Stimulated activated naive CD8-positive, alpha-beta T cell treated with anti-CD3 and anti-CD28 coated beads, Interleukin-15, amount 100 ng/mL, for 72 hours (primary cell): Measurements from ENCODE around the gene CCDC54.
"Not testable (repeated sequence)": the region's sequence is repeated elsewhere in the genome, so short reads cannot be mapped to it uniquely, and the experiment has no call there.

Experiments
- ATAC-seq: fragments of 150-1000 bp; cut with Tn5 transposase; 2 replicates; pipeline ENCODE4 v1.10.0; 2021; ENCODE audit warnings: mild to moderate bottlenecking, moderate library complexity
- DNase-seq, 2 donors: peaks; one replicate each; pipeline ENCODE4 v3.0.0; 2021 to 2022
- H3K27ac Mint-ChIP-seq, 2 donors: one replicate each; pipeline ENCODE4 v1.8.0; 2022; ENCODE audit warnings: mild to moderate bottlenecking in 2 of 2, mixed read lengths in 2 of 2, moderate library complexity in 2 of 2
- H3K27me3 Mint-ChIP-seq: one replicate; pipeline ENCODE4 v1.8.0; 2022; ENCODE audit warnings: mixed read lengths
- H3K4me1 Mint-ChIP-seq: one replicate; pipeline ENCODE4 v1.8.0; 2022; ENCODE audit warnings: mild to moderate bottlenecking, mixed read lengths
- H3K4me3 Mint-ChIP-seq, 2 donors: one replicate each; pipeline ENCODE4 v1.8.0; 2022; ENCODE audit warnings: mild to moderate bottlenecking in 2 of 2, mixed read lengths in 2 of 2, moderate library complexity in 1 of 2
- H3K9me3 Mint-ChIP-seq, 2 donors: one replicate each; pipeline ENCODE4 v1.8.0; 2022; ENCODE audit warnings: mixed read lengths in 2 of 2

The CCDC54 gene

GRCh38 chr3:107377151-107377550 lies at the start of gene CCDC54:
Gene CCDC54, plus strand, starts transcription at chr3:107377439. Its CDS starts 149 bp downstream, at chr3:107377588.
- no peak for DNase-seq
- no peak for ATAC-seq
- Mint-ChIP-seq H3K27ac (no peak within 1 kb of the TSS), H3K4me3 (no peak within 1 kb of the TSS), H3K27me3 (peaks cover 8% of the 10 kb centered on the region), H3K4me1 (no peaks in the 10 kb centered on the region), H3K9me3 (no peaks in the 10 kb centered on the region)

DNA sequence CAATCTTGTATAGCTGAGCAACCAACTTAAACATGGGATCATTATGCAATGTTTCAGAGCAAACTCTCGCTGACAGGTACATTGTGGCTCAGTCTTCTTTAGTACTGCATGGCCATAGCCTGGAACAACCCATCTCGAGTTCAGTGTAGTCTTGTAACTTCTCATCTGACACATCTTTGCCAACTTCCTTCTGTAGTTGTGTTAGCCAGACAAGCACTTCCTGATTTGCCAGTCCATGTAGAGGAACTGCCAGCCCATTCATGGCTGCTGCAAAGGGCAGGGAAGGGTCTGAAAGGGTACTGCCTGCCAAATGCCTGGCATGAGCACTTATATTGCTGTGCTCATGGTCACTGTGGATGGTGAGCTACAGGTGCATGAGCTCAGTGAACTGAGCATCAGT lies 49.2 kb upstream of the CCDC54 start:
- Mint-ChIP-seq H3K9me3 (no peaks in the 10 kb centered on the region), H3K4me3 (no peak overlapping the region), H3K27me3 (peaks cover 7% of the 10 kb centered on the region), H3K4me1 (no peaks in the 10 kb centered on the region), H3K27ac (no peak overlapping the region)
- DNase-seq (no peak), ATAC-seq (no peak)

GRCh38 chr3:107329088-107329487 lies 48.2 kb upstream of the CCDC54 start:
- Mint-ChIP-seq H3K4me1 (no peaks in the 10 kb centered on the region), H3K9me3 (no peaks in the 10 kb centered on the region), H3K4me3 (no peak overlapping the region), H3K27me3 (peaks cover 7% of the 10 kb centered on the region), H3K27ac (peak overlapping the region in 1 of 2 donors; percentile 65)
- DNase-seq (no peak), ATAC-seq (no peak)

DNA sequence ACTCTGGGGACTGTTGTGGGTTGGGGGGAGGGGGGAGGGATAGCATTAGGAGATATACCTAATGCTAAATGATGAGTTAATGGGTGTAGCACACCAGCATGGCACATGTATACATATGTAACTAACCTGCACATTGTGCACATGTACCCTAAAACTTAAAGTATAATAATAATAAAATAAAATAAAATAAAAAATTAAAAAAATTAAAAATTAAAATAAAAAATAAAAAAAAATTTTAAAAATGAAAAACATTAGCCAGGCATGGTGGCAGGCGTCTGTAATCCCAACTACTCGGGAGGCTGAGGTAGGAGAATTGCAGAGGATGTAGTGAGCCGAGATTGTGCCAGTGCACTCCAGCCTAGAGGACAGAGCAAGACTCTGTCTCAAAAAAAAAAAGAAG lies 37.5 kb upstream of the CCDC54 start:
- not testable (repeated sequence) for H3K27ac Mint-ChIP-seq, ATAC-seq, H3K27me3 Mint-ChIP-seq, DNase-seq, H3K4me3 Mint-ChIP-seq, H3K4me1 Mint-ChIP-seq, H3K9me3 Mint-ChIP-seq

GRCh38 chr3:107344722-107345121 lies 32.5 kb upstream of the CCDC54 start:
- H3K27ac Mint-ChIP-seq: no peak overlapping the region
- no peaks in the 10 kb centered on the region for H3K9me3 Mint-ChIP-seq
- H3K27me3 Mint-ChIP-seq: no peaks in the 10 kb centered on the region
- ATAC-seq (no peak), DNase-seq (no peak)
- no peaks in the 10 kb centered on the region for H3K4me1 Mint-ChIP-seq
- H3K4me3 Mint-ChIP-seq: no peak overlapping the region

DNA sequence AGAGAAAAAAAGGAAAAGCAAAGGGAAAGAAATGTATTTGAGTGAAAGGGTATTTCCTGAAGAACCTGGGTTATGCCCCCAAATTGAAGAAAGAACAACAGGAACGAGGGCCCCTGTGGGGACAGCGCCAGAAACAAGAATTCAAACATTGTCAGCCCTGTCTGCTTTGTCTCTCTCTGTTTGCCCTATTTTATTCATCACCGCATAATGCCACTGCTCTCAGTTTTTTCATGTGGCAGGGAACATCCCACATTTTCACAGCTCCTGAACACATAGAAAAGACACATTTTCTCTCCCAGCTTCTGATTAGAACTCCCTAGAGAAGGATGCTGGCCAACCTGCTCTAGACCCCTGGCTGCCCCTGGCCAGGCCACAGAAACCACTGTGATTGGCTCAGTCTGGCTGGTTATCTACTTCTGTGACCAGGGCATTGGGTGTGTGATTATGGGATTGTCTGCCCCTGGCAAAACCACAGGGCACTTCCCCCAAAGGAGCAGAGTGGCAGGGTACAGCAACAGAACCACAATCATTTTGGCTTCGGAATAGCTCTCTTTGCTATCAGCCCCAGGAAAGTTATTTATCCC lies 31.3 kb upstream of the CCDC54 start:
- Mint-ChIP-seq H3K4me1 (no peaks in the 10 kb centered on the region), H3K4me3 (no peak overlapping the region), H3K27ac (no peak overlapping the region), H3K9me3 (no peaks in the 10 kb centered on the region), H3K27me3 (no peaks in the 10 kb centered on the region)
- no peak for ATAC-seq
- DNase-seq: no peak

DNA sequence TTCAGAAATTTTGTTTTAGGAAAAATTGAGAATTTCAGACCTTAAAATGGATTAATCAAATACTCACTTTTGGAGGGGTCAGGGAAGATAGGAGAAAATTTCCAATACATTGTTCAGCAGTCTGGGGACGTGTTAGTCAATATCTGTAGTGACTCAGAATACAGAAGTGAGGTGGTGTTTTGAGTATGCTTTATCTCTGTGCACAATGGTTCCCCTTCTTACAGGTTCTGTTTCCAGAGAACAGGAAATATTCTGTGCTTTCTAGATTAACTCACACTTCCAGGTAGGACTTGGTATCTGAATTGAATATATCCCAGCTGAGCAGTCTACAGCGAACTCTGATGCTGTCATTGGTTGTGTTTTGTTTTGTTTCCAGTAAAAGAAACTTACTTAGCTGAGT lies 30.7 kb upstream of the CCDC54 start:
- ATAC-seq: no peak
- H3K27me3 Mint-ChIP-seq: no peaks in the 10 kb centered on the region
- DNase-seq: no peak
- no peaks in the 10 kb centered on the region for H3K4me1 Mint-ChIP-seq
- no peak overlapping the region for H3K4me3 Mint-ChIP-seq
- H3K9me3 Mint-ChIP-seq: no peaks in the 10 kb centered on the region
- no peak overlapping the region for H3K27ac Mint-ChIP-seq

- H3K4me3 Mint-ChIP-seq: no peak overlapping the region
- no peak for ATAC-seq
- no peaks in the 10 kb centered on the region for H3K4me1 Mint-ChIP-seq
- no peaks in the 10 kb centered on the region for H3K27me3 Mint-ChIP-seq
- no peak overlapping the region for H3K27ac Mint-ChIP-seq
- H3K9me3 Mint-ChIP-seq: no peaks in the 10 kb centered on the region
- DNase-seq: no peak
These were observed 29.5 kb upstream of the CCDC54 start for GRCh38 chr3:107347751-107348150.

- Mint-ChIP-seq H3K27me3 (no peaks in the 10 kb centered on the region), H3K4me1 (no peaks in the 10 kb centered on the region), H3K27ac (no peak overlapping the region), H3K9me3 (no peaks in the 10 kb centered on the region), H3K4me3 (no peak overlapping the region)
- DNase-seq: no peak
- no peak for ATAC-seq
These were observed 20.5 kb upstream of the CCDC54 start for GRCh38 chr3:107356706-107357105.

GRCh38 chr3:107361633-107362032 lies 15.6 kb upstream of the CCDC54 start:
- H3K4me3 Mint-ChIP-seq: no peak overlapping the region
- H3K4me1 Mint-ChIP-seq: no peaks in the 10 kb centered on the region
- no peaks in the 10 kb centered on the region for H3K9me3 Mint-ChIP-seq
- no peaks in the 10 kb centered on the region for H3K27me3 Mint-ChIP-seq
- ATAC-seq: no peak
- DNase-seq: no peak
- H3K27ac Mint-ChIP-seq: no peak overlapping the region

DNA sequence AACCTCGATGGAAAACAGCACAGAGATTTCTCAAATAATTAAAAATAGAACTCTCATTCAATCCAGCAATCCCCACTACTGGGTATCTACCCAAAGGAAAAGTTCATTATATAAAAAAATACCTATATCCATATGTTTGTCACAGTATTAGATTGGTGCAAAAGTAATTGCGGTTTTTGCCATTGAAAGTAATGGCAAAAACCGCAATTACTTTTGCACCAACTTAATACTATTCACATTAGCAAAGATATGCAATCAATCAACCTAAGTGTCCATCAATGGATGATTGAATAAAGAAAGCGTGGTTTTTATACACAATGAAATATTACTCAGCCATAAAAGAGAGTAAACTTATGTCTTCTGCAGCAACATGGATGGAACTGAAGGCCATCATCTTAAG lies 12.2 kb upstream of the CCDC54 start:
- H3K27ac Mint-ChIP-seq: no peak overlapping the region
- ATAC-seq (no peak), DNase-seq (no peak)
- no peaks in the 10 kb centered on the region for H3K4me1 Mint-ChIP-seq
- H3K9me3 Mint-ChIP-seq: no peaks in the 10 kb centered on the region
- H3K4me3 Mint-ChIP-seq: no peak overlapping the region
- no peaks in the 10 kb centered on the region for H3K27me3 Mint-ChIP-seq

GRCh38 chr3:107366766-107367165 lies 10.5 kb upstream of the CCDC54 start:
- H3K9me3 Mint-ChIP-seq: no peaks in the 10 kb centered on the region
- no peak overlapping the region for H3K4me3 Mint-ChIP-seq
- H3K27ac Mint-ChIP-seq: no peak overlapping the region
- no peaks in the 10 kb centered on the region for H3K27me3 Mint-ChIP-seq
- DNase-seq (no peak), ATAC-seq (no peak)
- no peaks in the 10 kb centered on the region for H3K4me1 Mint-ChIP-seq

DNA sequence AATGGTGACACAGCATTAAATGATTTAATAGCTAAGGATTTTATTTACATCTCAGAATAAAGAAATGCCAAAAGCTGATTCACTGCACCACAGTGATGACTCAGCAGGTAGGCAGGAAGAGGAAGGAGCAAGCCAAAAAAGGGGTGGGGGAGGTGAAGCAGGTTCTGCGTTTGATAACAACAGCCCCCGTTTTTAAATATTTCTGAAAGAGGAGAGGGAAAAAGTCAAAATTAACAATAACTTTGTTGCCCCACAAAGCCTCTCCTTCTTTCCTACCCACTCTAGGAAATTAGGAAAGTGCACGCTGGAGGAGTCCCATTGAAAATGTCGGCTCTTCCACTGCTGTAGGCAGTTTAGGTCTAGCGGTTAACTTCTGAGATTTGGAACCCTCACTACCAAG lies 9.9 kb upstream of the CCDC54 start:
- H3K27me3 Mint-ChIP-seq: no peaks in the 10 kb centered on the region
- no peaks in the 10 kb centered on the region for H3K9me3 Mint-ChIP-seq
- no peaks in the 10 kb centered on the region for H3K4me1 Mint-ChIP-seq
- no peak for DNase-seq
- H3K4me3 Mint-ChIP-seq: no peak overlapping the region
- no peak overlapping the region for H3K27ac Mint-ChIP-seq
- no peak for ATAC-seq

DNA sequence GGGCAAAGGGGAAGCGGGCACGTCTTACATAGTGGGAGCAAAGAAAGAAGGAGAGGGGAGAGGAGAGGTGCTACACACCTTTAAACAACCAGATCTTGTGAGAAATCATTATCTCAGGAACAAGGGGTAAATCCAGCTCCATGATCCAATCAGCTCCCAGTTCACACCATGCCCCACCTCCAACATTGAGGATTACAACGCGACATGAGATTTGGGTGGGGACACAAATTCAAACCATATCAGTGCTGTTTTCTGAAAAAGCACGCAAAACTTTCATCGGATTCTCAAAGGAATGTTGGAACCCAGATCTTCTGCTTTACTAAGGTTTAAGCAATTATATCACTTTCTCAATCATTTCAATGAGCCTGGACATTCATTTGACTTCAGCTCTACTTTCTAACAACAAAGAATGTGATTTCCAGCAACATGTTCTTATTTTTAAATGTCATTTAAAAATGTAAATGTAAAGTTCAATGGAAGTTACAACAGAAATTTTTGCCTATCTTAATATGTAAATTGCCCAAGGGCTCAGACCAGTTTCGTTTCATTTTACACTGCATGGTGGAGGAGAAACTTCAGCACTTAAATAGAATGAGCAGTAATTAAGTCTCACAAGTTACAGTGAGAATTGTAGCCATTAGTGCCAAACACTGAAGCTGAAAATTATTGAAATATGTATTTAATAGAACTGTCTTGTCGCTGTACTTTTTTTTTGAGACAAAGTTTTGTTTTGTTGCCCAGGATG lies 8.4 kb upstream of the CCDC54 start:
- H3K27ac Mint-ChIP-seq: no peak overlapping the region
- H3K9me3 Mint-ChIP-seq: no peaks in the 10 kb centered on the region

GRCh38 chr3:107369791-107370190 lies 7.4 kb upstream of the CCDC54 start:
- no peak for ATAC-seq
- H3K4me1 Mint-ChIP-seq: no peaks in the 10 kb centered on the region
- H3K4me3 Mint-ChIP-seq: no peak overlapping the region
- H3K27ac Mint-ChIP-seq: no peak overlapping the region
- peaks cover 8% of the 10 kb centered on the region for H3K27me3 Mint-ChIP-seq
- no peak for DNase-seq
- H3K9me3 Mint-ChIP-seq: no peaks in the 10 kb centered on the region

More for the DNA sequence above, 8.4 kb upstream of the CCDC54 start:
- Mint-ChIP-seq H3K4me1 (no peaks in the 10 kb centered on the region), H3K27me3 (peaks cover 6% of the 10 kb centered on the region), H3K4me3 (no peak overlapping the region)
- DNase-seq: no peak
- ATAC-seq: no peak

GRCh38 chr3:107370907-107371306 lies 6.3 kb upstream of the CCDC54 start:
- H3K9me3 Mint-ChIP-seq: no peaks in the 10 kb centered on the region
- DNase-seq (no peak), ATAC-seq (no peak)
- H3K4me3 Mint-ChIP-seq: no peak overlapping the region
- H3K27ac Mint-ChIP-seq: no peak overlapping the region
- peaks cover 8% of the 10 kb centered on the region for H3K27me3 Mint-ChIP-seq
- H3K4me1 Mint-ChIP-seq: no peaks in the 10 kb centered on the region

GRCh38 chr3:107372506-107372905 lies 4.7 kb upstream of the CCDC54 start:
- ATAC-seq (no peak), DNase-seq (no peak)
- H3K4me3 Mint-ChIP-seq: no peak overlapping the region
- no peaks in the 10 kb centered on the region for H3K4me1 Mint-ChIP-seq
- peak overlapping the region in 1 of 2 donors; percentile 38 for H3K27ac Mint-ChIP-seq
- H3K9me3 Mint-ChIP-seq: no peaks in the 10 kb centered on the region
- H3K27me3 Mint-ChIP-seq: peaks cover 8% of the 10 kb centered on the region
